Germinal center (tissue), 1 donor: ENCODE measurements around the gene ANO10.
"Not testable (repeated sequence)": the region's sequence is repeated elsewhere in the genome, so short reads cannot be mapped to it uniquely, and the experiment has no call there.

Experiments
- DNase-seq: peaks from one replicate; pipeline ENCODE4 v3.0.0; 2012; ENCODE audit warnings: mixed read lengths, low spot score

ANO10 gene

DNA sequence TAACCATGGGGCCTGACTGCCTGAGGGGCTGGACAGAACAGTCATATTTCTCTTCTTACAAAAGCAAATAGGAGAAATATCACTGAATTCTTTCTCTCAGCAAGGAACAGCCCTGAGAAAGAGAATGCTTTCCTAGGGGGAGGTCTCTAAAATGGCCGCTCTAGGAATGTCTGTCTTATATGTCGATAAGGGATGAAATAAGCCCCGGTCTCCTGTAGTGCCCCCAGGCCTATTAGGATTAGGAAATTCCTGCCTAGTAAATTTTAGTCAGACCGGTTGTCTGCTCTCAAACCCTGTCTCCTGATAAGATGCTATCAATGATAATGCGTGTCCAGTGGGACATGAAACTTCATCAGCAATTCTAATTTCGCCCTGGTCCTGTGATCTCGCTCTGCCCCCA lies 103.3 kb downstream of the ANO10 start:
- not testable (repeated sequence) for DNase-seq

GRCh38 chr3:43515970-43516635 lies 105.7 kb downstream of the ANO10 start:
- DNase-seq: no peak

DNA sequence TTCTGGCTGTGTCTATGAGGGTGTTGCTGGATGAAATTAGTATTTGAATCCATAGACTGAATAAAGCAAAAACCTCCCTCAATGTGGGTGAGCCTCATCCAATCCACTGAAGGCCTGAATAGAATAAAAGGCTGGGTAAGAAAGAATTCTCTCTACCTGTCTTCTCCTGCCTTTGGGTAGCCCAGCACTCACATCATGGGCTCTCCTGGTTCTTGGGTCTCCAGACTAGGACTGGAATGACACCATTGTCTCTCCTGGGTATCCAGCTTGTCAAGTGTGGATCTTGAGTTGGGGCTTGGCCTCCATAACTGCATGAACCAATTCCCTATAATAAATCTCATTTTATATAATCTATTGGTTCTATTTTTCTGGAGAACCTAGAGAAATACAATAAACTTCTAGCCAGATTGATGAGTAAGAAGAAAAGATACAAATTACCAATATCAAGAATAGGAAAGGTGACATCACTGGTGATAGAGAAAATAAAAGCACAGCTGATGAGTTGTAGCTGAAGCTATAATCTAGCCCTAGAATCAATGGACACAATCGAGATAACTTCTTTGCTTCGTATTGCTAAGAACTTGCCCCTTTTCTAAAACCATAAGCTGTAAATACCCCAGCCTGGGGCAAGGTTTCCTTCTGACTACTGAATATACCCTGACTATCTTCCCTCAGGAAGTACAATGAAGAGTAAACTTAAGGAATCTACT lies 106.4 kb downstream of the ANO10 start:
- no peak for DNase-seq

- no peak for DNase-seq
Observed at GRCh38 chr3:43512754-43513404, 108.9 kb downstream of the ANO10 start.

GRCh38 chr3:43506644-43507043 lies 115.2 kb downstream of the ANO10 start:
- DNase-seq: no peak

GRCh38 chr3:43505351-43505750 lies 116.5 kb downstream of the ANO10 start:
- DNase-seq: no peak

- no peak for DNase-seq
Observed at GRCh38 chr3:43503067-43503728, 118.6 kb downstream of the ANO10 start.

DNA sequence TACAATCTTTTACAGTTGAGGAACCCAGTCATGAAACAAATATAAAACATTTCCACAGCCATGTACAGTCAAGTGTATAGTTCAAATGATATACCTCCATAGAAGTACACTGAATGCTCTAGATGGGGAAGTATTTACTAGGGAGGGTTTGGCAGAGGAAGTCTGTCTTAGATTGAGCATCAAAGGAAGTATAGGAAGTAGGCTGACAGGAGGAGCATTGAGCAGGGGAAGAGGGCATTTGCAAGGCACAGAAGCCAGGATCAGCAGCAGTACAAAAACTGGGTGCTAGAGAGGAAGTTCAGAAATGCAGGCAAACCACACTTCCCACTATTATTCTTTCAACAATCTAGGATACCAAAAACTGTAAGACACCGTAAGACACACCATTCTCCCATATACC lies 122.6 kb downstream of the ANO10 start:
- DNase-seq: no peak

DNA sequence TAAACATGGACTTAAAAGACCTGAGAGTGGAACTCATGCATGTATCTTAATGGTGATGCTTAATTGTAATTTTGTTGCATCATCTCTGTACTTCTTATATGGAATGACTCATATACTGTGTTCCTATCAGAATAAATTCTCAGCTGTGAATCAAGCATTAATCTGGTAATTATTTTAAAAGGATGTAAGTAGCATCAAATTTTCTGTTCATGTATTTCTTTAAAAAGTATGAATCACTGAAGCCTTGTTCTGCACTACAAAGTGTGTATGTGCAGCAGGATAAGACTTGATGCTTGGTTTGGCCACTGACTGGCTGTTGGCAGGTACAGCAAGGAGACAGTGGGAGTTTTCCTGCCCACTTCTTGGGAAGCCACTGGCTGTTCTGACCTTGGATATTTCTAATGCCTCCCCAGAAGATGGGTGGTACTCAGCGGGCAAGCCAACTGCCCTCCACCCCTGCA lies 123.9 kb downstream of the ANO10 start:
- DNase-seq: no peak

DNA sequence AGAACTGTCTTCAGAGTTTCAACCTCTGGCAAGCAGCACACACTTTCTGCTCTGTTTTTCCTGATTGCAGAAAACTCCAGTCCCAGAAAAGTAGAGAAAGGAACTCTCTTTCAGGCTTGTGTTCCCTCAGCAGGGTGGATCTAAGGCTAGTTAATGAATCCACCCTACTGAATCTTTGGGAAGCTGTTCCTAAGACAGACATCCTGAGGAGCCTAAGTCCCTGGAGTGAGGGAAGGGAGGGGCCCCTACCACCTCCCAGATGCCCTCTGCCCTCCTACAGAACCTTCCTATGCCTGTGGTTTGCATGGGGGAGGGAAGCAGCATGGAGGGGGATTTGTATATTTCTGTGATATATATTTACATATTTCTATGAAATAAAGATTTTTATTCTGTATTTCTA lies 124.4 kb downstream of the ANO10 start:
- DNase-seq: no peak

DNA sequence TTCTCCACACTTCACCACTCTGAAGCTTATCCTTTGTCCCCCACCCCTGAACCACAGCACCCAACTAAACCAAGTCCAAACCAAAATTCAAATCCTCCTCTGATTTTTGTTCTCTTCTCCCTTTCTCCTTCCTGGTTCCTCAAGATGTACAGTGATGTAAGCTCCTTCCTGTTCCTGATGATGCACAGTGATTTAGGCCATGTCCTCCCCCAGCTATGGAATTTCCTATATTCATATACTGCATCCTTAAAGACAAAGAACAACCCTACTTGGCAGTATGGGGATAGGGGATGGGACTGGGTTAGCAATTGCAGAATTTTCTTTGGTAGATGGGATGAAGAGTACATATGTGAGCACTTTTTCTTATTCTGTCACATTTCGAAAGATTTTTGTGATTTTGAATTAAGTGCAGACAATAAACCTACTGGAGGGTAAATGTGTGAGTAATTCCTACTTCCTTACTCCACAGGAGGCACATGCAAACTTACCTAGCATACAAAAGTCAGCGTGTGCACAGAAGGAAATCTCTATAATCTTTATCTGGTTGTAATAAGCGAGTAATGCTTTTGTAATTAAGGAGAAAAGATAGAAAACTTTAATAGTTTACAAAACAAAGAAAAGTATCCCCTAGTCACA lies 125.0 kb downstream of the ANO10 start:
- no peak for DNase-seq

DNA sequence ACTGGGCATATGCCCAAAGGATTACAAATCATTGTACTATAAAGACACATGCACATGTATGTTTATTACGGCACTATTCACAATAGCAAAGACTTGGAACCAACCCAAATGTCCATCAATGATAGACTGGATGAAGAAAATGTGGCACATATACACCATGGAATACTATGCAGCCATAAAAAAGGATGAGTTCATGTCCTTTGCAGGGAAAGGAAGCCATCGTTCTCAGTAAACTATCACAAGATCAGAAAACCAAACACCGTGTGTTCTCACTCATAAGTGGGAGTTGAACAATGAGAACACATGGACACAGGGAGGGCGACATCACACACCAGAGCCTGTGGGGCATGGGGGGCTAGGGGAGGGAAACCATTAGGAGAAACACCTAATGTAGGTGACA lies 128.9 kb downstream of the ANO10 start:
- not testable (repeated sequence) for DNase-seq

DNA sequence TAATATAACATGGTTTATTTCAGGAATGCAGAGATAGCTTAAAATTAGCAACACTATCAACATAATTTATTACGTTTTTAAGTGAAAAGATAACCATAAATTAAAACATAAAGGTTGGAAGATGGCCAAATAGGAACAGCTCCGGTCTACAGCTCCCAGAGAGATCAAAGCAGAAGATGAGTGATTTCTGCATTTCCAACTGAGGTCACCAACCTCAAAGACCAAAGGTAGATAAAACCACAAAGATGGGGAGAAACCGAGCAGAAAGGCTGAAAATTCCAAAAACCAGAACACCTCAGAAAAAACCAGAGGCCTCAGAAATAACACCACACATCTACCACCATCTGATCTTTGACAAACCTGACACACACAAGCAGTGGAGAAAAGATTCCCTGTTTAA lies 130.0 kb downstream of the ANO10 start:
- DNase-seq: not testable (repeated sequence)

DNA sequence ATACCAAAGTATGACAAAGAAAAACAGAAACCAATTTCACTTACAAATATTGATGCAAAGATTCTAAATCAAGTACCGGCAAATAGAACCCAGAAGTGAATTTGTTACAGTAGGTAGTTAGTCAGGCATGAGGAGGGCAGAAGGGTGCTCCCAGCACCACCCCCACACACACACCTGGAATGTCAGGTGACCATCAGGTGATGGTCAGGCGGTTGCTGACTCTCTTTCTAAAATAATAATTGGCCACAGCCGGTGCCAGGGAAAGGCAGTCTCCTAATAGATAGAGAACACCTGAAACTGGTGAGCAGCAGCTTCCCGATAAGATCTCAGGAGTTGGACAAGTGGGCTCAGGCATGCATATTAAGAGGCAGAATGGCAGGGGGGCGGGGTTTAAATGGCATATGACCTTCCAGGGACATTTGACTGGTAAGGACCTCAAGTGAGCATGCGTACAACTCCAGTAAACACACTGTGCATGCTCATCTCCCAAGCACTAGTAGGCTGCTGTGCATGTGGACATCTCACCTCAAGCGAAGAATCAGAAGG lies 131.1 kb downstream of the ANO10 start:
- DNase-seq: no peak

DNA sequence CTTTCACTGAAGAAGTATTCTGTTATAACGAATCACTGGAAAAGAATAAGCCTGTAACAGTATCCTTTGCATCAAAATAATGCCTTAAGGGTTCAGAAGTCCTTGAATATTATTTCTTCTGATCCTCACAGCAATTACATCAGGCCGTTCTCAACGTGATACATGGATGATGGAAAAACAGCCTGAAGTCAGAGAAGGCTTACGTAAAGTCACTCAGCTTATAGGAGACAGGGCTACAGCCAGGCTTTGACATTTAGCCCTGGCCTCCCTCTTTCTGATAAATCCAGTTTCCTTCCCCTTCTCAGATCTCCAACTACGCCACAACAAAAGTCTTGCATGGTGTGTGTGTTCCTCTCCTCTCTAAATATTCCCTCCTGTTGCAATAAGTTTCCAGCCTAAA lies 131.9 kb downstream of the ANO10 start:
- no peak for DNase-seq

DNA sequence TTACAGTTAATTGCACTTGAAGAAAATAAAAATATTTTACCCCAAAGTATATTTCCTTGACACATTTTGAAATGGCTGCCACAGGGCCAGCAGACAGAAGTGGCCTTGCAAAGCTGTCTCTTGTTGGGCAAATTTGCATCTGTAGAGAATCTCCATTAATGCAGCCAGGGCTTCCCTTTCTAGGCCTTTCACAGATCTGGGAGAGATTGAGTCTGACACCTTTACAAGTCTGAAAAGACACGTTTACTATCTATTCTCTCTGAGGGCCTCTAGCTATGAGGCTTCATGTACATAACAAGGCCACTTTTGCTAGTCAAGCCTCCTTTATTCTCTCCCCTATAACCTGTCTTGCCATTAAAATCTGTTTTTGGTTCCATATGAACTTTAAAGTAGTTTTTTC lies 135.9 kb downstream of the ANO10 start:
- DNase-seq: no peak

DNA sequence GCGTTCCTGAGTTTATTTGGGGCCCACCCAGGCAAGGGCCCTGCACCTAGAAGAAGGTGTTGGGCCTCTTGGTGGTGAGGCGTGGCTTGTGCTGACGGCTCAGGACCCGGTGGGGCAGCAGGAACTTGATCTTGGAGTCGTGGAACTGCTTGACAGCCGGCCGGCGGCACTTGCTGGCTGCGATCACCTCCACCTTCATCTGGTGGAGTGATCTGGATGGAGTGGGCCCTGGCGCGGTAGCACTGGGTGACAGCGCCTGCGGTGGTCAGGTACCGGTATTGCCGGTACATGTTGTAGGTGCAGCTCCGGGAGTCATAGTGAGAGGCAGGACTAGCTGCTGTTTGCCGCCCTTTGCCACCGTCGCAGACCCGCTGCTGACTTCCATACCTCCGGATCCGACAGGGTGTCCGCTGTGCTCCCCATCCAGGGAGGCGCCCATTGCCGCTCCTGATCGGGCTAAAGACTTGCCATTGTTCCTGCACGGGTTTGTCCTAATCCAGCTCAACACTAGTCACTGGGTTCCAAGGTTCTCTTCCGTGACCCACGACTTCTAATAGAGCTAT lies 136.8 kb downstream of the ANO10 start:
- no peak for DNase-seq

- no peak for DNase-seq
Observed at GRCh38 chr3:43481375-43481774, 140.4 kb downstream of the ANO10 start.

DNA sequence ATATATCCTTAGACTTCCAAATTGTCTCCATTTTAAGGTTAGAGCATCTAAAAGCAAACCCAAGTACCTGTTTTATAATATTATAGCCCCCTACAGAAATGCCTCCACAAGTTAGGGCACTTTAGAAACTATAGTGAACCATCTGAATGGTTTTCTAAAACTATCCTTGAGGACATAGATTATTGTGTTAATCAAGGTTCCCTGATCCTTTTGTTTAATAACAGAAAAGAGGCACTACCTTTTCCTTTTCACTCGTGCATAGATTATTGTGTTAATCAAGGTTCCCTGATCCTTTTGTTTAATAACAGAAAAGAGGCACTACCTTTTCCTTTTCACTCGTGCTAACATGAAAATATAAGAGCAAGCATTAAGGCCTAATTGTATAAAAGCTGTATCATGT lies 143.0 kb downstream of the ANO10 start:
- DNase-seq: not testable (repeated sequence)

GRCh38 chr3:43478118-43478785 lies 143.6 kb downstream of the ANO10 start:
- no peak for DNase-seq

- no peak for DNase-seq
Observed at GRCh38 chr3:43477600-43477999, 144.2 kb downstream of the ANO10 start.
